Ishikawa (cell line): Measurements from ENCODE around the gene COQ2.

Source experiments
- CEBPB ChIP-seq: IDR thresholded peaks from 2 replicates; pipeline ENCODE4 v1.6.1; 2012
- CREB1 ChIP-seq: IDR thresholded peaks from 2 replicates; pipeline ENCODE4 v1.6.1; 2012; ENCODE audit warnings: low read depth
- EGR1 ChIP-seq: IDR thresholded peaks from 2 replicates; pipeline ENCODE4 v1.6.1; 2012
- EP300 ChIP-seq: IDR thresholded peaks from 2 replicates; pipeline ENCODE4 v1.6.1; 2012; ENCODE audit warnings: borderline replicate concordance
- MAX ChIP-seq: IDR thresholded peaks from 2 replicates; pipeline ENCODE4 v1.6.1; 2012
- NFIC ChIP-seq: IDR thresholded peaks from 2 replicates; pipeline ENCODE4 v1.6.1; 2012
- RAD21 ChIP-seq: IDR thresholded peaks from 2 replicates; pipeline ENCODE4 v1.6.1; 2012; ENCODE audit warnings: low read depth
- REST ChIP-seq: IDR thresholded peaks from 2 replicates; pipeline ENCODE4 v1.6.1; 2012; ENCODE audit warnings: low read depth, mild to moderate bottlenecking
- TAF1 ChIP-seq: IDR thresholded peaks from 2 replicates; pipeline ENCODE4 v1.6.1; 2012; ENCODE audit warnings: low read depth, mild to moderate bottlenecking
- TEAD4 ChIP-seq: IDR thresholded peaks from 2 replicates; pipeline ENCODE4 v1.6.1; 2012
- USF1 ChIP-seq: IDR thresholded peaks from 2 replicates; pipeline ENCODE4 v1.6.1; 2012
- YY1 ChIP-seq: IDR thresholded peaks from 2 replicates; pipeline ENCODE4 v1.6.1; 2012; ENCODE audit warnings: low read depth
- ZBTB7A ChIP-seq: IDR thresholded peaks from 2 replicates; pipeline ENCODE4 v1.6.1; 2012; ENCODE audit warnings: low read depth

GRCh38 chr4:83241132-83241531 lies 43.5 kb downstream of the COQ2 start:
- no peak for TF ChIP-seq USF1
- no peak for TF ChIP-seq EP300
- no peak for TF ChIP-seq CEBPB
- TF ChIP-seq YY1 = no peak
- TF ChIP-seq TAF1 = no peak
- no peak for TF ChIP-seq NFIC
- TF ChIP-seq MAX = no peak
- no peak for TF ChIP-seq REST
- no peak for TF ChIP-seq RAD21
- no peak for TF ChIP-seq EGR1
- no peak for TF ChIP-seq CREB1
- TF ChIP-seq TEAD4 = no peak
- no peak for TF ChIP-seq ZBTB7A
